ENCODE data around the gene VWF.
"Not testable (repeated sequence)": the region's sequence is repeated elsewhere in the genome, so short reads cannot be mapped to it uniquely, and the experiment has no call there.

Gene VWF

DNA sequence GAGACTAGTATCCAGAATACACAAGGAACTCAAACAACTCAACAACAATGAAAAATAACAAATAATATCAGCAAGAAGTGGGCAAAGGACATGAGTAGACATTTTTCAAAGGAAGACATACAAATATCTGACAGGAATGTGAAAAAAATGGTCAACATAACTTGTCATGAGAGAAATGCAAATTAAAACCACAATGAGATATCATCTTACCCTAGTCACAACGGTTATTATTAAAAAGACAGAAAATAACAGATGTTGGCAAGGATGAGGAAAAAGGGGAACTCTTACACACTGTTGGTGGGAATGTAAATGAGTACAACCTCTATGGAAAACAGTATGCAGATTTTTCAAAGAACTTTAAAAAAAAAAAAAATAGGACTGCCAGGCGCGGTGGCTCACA lies 20.4 kb downstream of the VWF start:
- DNase-seq (ENCODE audit: low spot score), result no peak

- not testable (repeated sequence) for DNase-seq (ENCODE audit: low spot score)
Observed at GRCh38 chr12:6102021-6102420, 22.4 kb downstream of the VWF start.

DNA sequence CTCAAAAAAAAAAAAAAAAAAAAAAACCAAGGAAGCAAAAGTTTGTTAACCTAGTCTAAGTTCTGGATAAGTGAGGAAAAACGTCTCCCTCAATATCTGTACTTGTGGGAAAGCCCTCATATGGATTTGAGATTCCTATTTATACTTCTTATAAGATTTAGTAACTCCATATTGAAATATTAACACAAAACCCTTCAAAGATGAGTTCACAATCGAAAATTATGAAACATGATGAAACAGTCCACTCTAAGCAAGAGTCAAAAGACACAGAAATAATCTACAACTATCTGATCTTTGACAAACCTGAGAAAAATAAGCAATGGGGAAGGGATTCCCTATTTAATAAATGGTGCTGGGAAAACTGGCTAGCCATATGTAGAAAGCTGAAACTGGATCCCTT lies 25.2 kb downstream of the VWF start:
- no peak for DNase-seq (ENCODE audit: low spot score)

DNA sequence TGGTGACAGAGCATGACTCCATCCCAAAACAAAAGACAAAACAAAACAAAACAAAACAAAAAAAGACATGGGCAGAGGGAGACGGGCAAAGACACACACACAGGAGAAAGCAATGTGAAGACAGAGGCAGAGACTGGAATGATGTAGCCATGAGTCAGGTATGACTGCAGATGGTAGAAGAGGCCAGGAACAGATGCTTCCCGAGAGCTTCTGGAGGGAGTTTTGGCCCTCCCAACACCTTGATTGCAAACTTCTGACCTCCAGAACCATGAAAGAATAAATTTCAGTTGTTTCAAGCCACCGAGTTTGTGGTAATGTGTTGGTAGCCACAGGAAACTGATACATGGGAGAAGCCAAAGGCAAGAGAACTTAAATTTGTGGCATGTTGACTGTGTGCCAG lies 27.1 kb downstream of the VWF start:
- no peak for DNase-seq (ENCODE audit: low spot score)

DNA sequence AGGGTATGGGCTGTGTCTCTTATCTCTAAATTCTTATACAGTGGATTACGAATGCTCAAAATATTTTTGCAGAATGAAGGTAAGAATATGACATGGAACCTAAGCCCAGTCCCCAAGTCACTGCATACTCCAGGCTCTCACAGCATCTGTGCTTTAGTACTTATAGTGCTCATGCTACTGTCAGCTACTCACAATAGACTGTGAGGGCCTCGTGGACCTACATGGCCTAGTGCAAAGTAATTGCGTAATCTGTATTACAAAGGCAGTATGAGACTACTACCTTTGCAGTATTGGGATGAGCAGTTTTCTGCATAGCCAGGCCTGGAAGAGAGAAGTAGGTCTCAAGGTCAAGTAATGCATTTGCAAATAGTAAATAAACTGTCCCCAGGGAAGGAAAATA lies 27.9 kb downstream of the VWF start:
- no peak for DNase-seq (ENCODE audit: low spot score)

GRCh38 chr12:6095269-6095668 lies 29.2 kb downstream of the VWF start:
- no peak for DNase-seq (ENCODE audit: low spot score)

DNA sequence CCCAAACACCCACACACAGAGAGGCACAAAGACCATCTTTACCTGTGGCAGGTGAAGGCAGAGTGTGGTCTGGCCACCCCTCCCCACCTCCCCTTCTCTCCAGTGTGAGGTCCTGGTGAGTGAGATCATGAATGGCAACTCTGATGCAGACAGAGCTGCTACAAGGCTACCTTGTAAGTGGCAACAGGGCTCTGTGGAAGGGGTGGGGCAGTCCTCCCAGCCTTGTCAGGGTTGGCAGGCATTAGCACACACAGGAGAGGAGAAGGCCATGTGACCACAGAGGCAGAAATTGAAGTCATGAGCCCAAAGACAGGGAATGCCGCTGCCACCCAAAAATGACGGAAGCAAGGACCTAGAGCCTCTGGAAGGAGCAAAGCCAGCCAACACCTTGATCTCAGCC lies 30.7 kb downstream of the VWF start:
- DNase-seq (ENCODE audit: low spot score), result no peak

DNA sequence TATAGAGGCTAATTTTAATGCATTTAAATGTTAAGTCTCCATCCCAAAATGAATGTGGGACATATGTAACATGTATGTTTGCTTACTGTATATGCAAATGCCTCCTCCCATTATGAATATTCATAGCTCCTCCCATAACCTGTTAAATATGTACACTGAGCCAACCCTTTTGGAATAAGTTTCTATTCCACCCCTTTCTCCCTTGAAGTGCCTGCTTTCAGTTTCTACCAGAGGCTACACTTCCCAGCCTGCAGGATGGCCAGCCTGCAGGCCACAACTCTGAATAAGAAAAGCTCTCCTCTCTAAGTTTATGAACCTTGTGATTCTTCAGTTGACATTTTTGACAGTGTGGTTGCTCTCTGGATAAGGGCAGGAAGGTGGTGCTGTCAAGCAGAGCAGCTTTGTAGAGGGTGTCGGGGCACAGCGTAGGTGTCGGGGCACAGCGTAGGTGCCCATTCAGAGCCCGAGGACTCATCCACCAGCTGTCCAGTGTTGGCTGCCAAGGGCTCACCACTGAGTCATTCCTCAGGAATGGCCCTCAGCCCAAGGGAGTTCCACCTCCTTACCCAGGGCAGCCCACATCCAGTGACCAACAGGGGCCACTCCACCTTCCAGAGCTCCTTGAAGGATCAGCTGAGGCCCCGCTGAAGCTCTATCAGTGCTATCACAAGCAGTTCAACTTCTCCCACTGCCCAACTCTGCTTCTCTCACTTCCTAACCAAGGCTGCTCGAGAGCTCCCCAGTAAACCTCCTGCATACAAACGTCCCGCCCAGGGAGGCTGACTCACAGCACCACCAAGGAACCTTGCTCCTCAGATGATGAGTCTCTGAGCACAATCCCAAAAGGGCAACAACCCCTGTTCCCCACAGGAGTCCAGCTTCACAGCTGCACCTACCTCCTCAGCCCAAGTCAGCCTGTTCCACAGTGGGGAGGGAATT lies 31.4 kb downstream of the VWF start:
- DNase-seq (ENCODE audit: low spot score), result no peak

GRCh38 chr12:6091786-6092566 lies 32.5 kb downstream of the VWF start:
- DNase-seq (ENCODE audit: low spot score), result no peak

DNA sequence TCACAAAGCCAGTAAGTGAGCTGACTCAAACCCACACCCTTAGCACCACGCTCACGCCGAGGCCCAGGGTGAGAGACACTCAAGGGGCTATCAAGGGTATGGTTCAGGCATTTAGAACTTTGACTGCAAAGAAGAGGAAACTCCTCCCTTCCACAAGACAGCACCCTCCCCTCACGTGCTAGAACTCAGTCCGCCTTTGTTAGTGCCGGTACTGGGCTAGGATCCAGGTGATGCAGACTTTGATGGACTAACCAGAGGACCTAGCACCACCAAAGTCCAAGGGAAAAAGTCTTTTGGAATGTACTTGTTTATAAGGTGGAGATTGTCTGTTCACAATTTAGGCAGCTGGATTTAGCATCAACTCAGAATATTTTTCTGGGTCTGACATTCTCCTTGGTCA lies 33.7 kb downstream of the VWF start:
- no peak for DNase-seq (ENCODE audit: low spot score)

GRCh38 chr12:6088921-6089747 lies 35.3 kb downstream of the VWF start:
- DNase-seq (ENCODE audit: low spot score), result no peak

- no peak for DNase-seq (ENCODE audit: low spot score)
Observed at GRCh38 chr12:6086316-6086715, 38.2 kb downstream of the VWF start.

DNA sequence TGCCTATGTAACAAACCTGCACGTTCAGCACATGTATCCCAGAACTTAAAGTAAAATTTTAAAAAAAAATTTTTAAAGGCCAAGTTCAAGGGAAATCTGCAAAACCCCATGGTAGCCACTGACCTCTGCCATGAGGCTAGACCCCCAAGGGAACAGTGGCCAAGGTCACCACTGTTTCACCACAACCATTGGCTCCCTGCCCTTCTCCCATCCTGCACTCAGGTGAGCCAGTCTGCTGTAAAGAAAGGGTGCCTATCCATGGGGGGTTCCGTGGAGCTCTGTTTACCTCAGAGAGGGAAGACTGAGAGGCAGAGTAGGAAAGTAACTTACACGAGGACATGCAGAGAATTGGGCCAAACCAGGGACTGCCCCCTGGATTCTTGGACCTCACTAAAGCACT lies 38.6 kb downstream of the VWF start:
- no peak for DNase-seq (ENCODE audit: low spot score)

- no peak for DNase-seq (ENCODE audit: low spot score)
Observed at GRCh38 chr12:6084969-6085450, 39.5 kb downstream of the VWF start.

GRCh38 chr12:6084261-6084968 lies 40.1 kb downstream of the VWF start:
- peak; percentile 77 for DNase-seq (ENCODE audit: low spot score)

GRCh38 chr12:6083601-6084000 lies 40.9 kb downstream of the VWF start:
- no peak for DNase-seq (ENCODE audit: low spot score)

GRCh38 chr12:6082613-6083012 lies 41.9 kb downstream of the VWF start:
- no peak for DNase-seq (ENCODE audit: low spot score)

- DNase-seq (ENCODE audit: low spot score), result no peak
Observed at GRCh38 chr12:6080149-6081045, 44.1 kb downstream of the VWF start.

DNA sequence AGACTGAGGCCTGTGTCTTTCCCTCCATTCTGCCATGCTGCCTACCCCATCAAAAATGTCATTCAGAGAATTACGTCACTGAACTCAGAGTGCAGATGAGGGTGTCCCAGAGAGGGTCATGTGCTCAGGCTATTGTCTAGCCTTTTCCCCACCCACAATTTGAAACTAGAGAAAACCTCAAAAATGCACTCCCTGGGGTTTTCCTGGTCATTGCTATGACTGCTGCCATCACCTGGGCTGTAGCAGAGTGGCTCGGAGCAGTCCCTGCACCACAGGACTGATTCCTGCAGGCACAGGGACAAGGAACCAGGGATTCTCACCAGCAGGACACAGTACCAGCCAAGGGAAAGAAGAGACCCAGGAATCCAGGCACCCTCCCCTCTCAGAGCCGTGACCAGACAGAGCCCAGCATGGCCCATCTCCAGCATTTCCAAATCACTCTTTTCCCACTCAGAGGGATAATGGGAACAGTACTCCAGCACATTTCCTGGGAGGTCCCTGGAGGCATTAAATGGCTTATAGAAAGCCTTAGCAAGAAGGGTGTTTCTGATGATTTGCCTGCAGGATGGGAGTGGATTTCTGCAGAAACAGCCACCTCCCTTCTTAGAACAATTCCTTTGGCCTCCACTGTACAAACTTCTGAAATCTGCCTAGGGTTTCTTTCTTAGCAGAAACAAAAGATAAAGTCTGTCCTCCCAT lies 45.9 kb downstream of the VWF start:
- DNase-seq (ENCODE audit: low spot score), result no peak

- DNase-seq (ENCODE audit: low spot score), result no peak
Observed at GRCh38 chr12:6077692-6078083, 46.8 kb downstream of the VWF start.

All from pons (tissue), 1 donor.